GM23338 (cell line): ENCODE measurements around the gene DNAH17. TPM values are rescaled to one million over a fixed set of nuclear protein-coding genes. Genes with fewer than 3 reads are reported as not detected.

Experiments
- ATAC-seq: fragments of 200-7000 bp; cut with Tn5 transposase; 3 replicates; pipeline ENCODE4 v1.9.1; 2020
- DNase-seq: peaks from one replicate; pipeline ENCODE4 v3.0.0-alpha.2; 2015; ENCODE audit warnings: low spot score
- H2AFZ ChIP-seq: fragments of 200-600 bp; sonication (generic); 2 replicates; pipeline ENCODE4 v1.8.0; 2016; ENCODE audit warnings: antibody characterized with exemption, mild to moderate bottlenecking, moderate library complexity
- H3F3A ChIP-seq: fragments of 200-600 bp; sonication (generic); replicated peaks from 2 replicates; pipeline ENCODE4 v1.8.0; 2017; ENCODE audit warnings: antibody characterized with exemption, mixed run types, low read depth
- H3K27ac ChIP-seq: fragments of 200-600 bp; sonication (generic); 2 replicates; pipeline ENCODE4 v1.6.1; 2016; ENCODE audit warnings: low read depth
- H3K27me3 ChIP-seq: fragments of 200-600 bp; sonication (generic); 2 replicates; pipeline ENCODE4 v1.8.0; 2016; ENCODE audit warnings: mild to moderate bottlenecking, mixed run types, moderate library complexity; ENCODE audit not compliant: insufficient read depth
- H3K36me3 ChIP-seq: fragments of 200-600 bp; sonication (generic); 2 replicates; pipeline ENCODE4 v1.8.0; 2016; ENCODE audit warnings: mild to moderate bottlenecking; ENCODE audit not compliant: insufficient read depth
- H3K4me1 ChIP-seq: fragments of 200-600 bp; sonication (generic); 2 replicates; pipeline ENCODE4 v1.8.0; 2016; ENCODE audit warnings: mild to moderate bottlenecking, moderate library complexity; ENCODE audit not compliant: insufficient read depth
- H3K4me2 ChIP-seq: fragments of 200-600 bp; sonication (generic); 2 replicates; pipeline ENCODE4 v1.7.1; 2017; ENCODE audit warnings: mixed run types
- H3K4me3 ChIP-seq: fragments of 200-600 bp; sonication (generic); 2 replicates; pipeline ENCODE4 v1.6.1; 2016; ENCODE audit warnings: mixed run types
- H3K79me2 ChIP-seq: fragments of 200-600 bp; sonication (generic); replicated peaks from 2 replicates; pipeline ENCODE4 v1.8.0; 2017; ENCODE audit warnings: mild to moderate bottlenecking; ENCODE audit not compliant: insufficient read depth
- H3K9me2 ChIP-seq: fragments of 200-600 bp; sonication (generic); 2 replicates; pipeline ENCODE4 v1.8.0; 2017; ENCODE audit not compliant: insufficient read depth
- H4K20me1 ChIP-seq: fragments of 200-600 bp; sonication (generic); replicated peaks from 2 replicates; pipeline ENCODE4 v1.8.0; 2017; ENCODE audit warnings: mild to moderate bottlenecking; ENCODE audit not compliant: insufficient read depth
- H3K27ac Mint-ChIP-seq: 2 replicates; pipeline ENCODE4 v1.8.0; 2020; ENCODE audit warnings: inconsistent platforms, mild to moderate bottlenecking, moderate library complexity, mixed read lengths
- H3K27me3 Mint-ChIP-seq: 3 replicates; pipeline ENCODE4 v1.8.0; 2022; ENCODE audit warnings: low read depth, mild to moderate bottlenecking, moderate library complexity, mixed read lengths, inconsistent platforms; ENCODE audit not compliant: insufficient read depth, poor library complexity
- H3K36me3 Mint-ChIP-seq: 3 replicates; pipeline ENCODE4 v1.8.0; 2021; ENCODE audit warnings: low read depth, mild to moderate bottlenecking, inconsistent platforms, moderate library complexity, mixed read lengths
- H3K4me1 Mint-ChIP-seq: 3 replicates; pipeline ENCODE4 v1.8.0; 2020; ENCODE audit warnings: mild to moderate bottlenecking, inconsistent platforms, mixed read lengths
- H3K4me3 Mint-ChIP-seq: 3 replicates; pipeline ENCODE4 v1.8.0; 2021; ENCODE audit warnings: moderate library complexity, mild to moderate bottlenecking, inconsistent platforms, mixed read lengths
- H3K9me3 Mint-ChIP-seq: 3 replicates; pipeline ENCODE4 v1.8.0; 2020; ENCODE audit warnings: moderate library complexity, mild to moderate bottlenecking, inconsistent platforms, mixed read lengths
- CREB1 ChIP-seq: fragments of 250-450 bp; sonication (Bioruptor Pico); IDR thresholded peaks from 2 replicates; pipeline ENCODE4 v1.5.0; 2020; ENCODE audit warnings: low read depth, mild to moderate bottlenecking, moderate library complexity
- CTCF ChIP-seq, 2 experiments: fragments of 200-600 bp in 1 of 2; sonication (generic) in 1 of 2; conservative IDR thresholded peaks; 2 replicates each; pipeline versions ENCODE4 v1.5.1 to v1.6.1; 2016 to 2017; ENCODE audit warnings: antibody characterized with exemption in 2 of 2, low read depth in 2 of 2, mild to moderate bottlenecking in 2 of 2, moderate library complexity in 1 of 2
- ETS1 ChIP-seq: IDR thresholded peaks from 2 replicates; pipeline ENCODE4 v1.6.1; 2016; ENCODE audit warnings: antibody characterized with exemption
- REST ChIP-seq: IDR thresholded peaks from one replicate; pipeline ENCODE4 v1.6.1; 2018; ENCODE audit warnings: antibody characterized with exemption; ENCODE audit not compliant: unreplicated experiment
- ZNF114 ChIP-seq: fragments of 250-450 bp; sonication (Bioruptor Pico); IDR thresholded peaks from 2 replicates; pipeline ENCODE4 v1.5.0; 2020; ENCODE audit warnings: mild to moderate bottlenecking, moderate library complexity
- ZNF331 ChIP-seq: fragments of 250-450 bp; sonication (Bioruptor Pico); IDR thresholded peaks from 2 replicates; pipeline ENCODE4 v1.5.0; 2020; ENCODE audit warnings: low read depth, mild to moderate bottlenecking, moderate library complexity
- polyA plus RNA-seq: library from polyadenylated mRNA; unstranded; fragments of >200 nt; fragmentation: Nextera tagmentation; extraction: Ambion mirVana; gene quantifications from 2 replicates; pipeline ENCODE4 v1.2.1, GENCODE V29; 2016
- total RNA-seq: library from RNA; depleted of rRNA; stranded (reverse); fragments of >200 nt; shearing (Covaris generic); gene quantifications from 2 replicates; pipeline ENCODE4 v1.2.3, GENCODE V29; 2014

The DNAH17 gene
- total and polyA plus RNA-seq, 2 experiments from 2014 or later: 0.59 to 2.0 TPM

GRCh38 chr17:78391051-78391431 lies 186.2 kb downstream of the DNAH17 start (continued):
- TF ChIP-seq CTCF (conservative IDR thresholded peaks at IDR 0.05; ENCODE audit: low read depth in 2 of 2): no peak
- TF ChIP-seq CREB1 (CRISPR knock-in tag): no peak
- no peak for TF ChIP-seq ETS1
- TF ChIP-seq ZNF114: no peak
- no peak for TF ChIP-seq ZNF331
- TF ChIP-seq REST: no peak

GRCh38 chr17:78390241-78391050 lies 186.8 kb downstream of the DNAH17 start:
- DNase-seq (peak; percentile 63), ATAC-seq (peak; percentile 68)
- H3K79me2 ChIP-seq: peaks cover 100% of the 10 kb centered on the region
- Mint-ChIP-seq H3K4me1 (peaks cover 44% of the 10 kb centered on the region), H3K9me3 (no peaks in the 10 kb centered on the region; the same call in 2 of the 3 replicates), H3K36me3 (peaks cover 24% of the 10 kb centered on the region), H3K4me3 (no peak overlapping the region), H3K27me3 (peaks cover 11% of the 10 kb centered on the region), H3K27ac (no peak overlapping the region)
- no peak for TF ChIP-seq ETS1
- peak; percentile 6 to 33; a peak in 1 of 4 replicates for TF ChIP-seq CTCF (conservative IDR thresholded peaks at IDR 0.05; ENCODE audit: low read depth in 2 of 2)
- peaks cover 25% of the 10 kb centered on the region for H3K4me1 ChIP-seq
- H3K27ac ChIP-seq: peak overlapping the region; percentile 32; the same call in 1 of the 2 replicates
- no peaks in the 10 kb centered on the region for H3K27me3 ChIP-seq
- no peaks in the 10 kb centered on the region for H3K9me2 ChIP-seq
- H3F3A ChIP-seq: 0 out of 2 replicates have a peak, but pooled peaks cover 3% of the 10 kb centered on the region
- no peak overlapping the region for H3K4me2 ChIP-seq
- no peak overlapping the region for H2AFZ ChIP-seq
- H3K36me3 ChIP-seq: peaks cover 11% of the 10 kb centered on the region; the same call in 1 of the 2 replicates
- H3K4me3 ChIP-seq: no peak overlapping the region
- peaks cover 67% of the 10 kb centered on the region for H4K20me1 ChIP-seq
